Kidney epithelial cell (primary cell): ENCODE measurements around the gene PMIS2. TPM values are rescaled to one million over a fixed set of nuclear protein-coding genes. Genes with fewer than 3 reads are reported as not detected.
A peak's percentile ranks its signal among the peaks of the same experiment; 100 is the strongest.

Experiments
- DNase-seq: peaks from one replicate; pipeline ENCODE4 v3.0.0-alpha.2; 2010; ENCODE audit warnings: low read depth
- H3K27me3 ChIP-seq: 2 replicates; pipeline ENCODE4 v1.6.0; 2011; ENCODE audit warnings: low read length; ENCODE audit not compliant: control insufficient read depth, insufficient read depth
- H3K36me3 ChIP-seq: 2 replicates; pipeline ENCODE4 v1.5.1; 2011; ENCODE audit warnings: low read length; ENCODE audit not compliant: control insufficient read depth, insufficient read depth
- H3K4me3 ChIP-seq: 2 replicates; pipeline ENCODE4 v1.5.1; 2011; ENCODE audit warnings: low read depth, mild to moderate bottlenecking, control low read depth, low read length
- total RNA-seq: library from RNA; depleted of rRNA; stranded (reverse); fragments of >200 nt; gene quantifications from 2 replicates; pipeline ENCODE4 v1.2.3, GENCODE V29; 2015
- TF ChIP-seq, protein P1 (sequence below): IDR thresholded peaks from 2 replicates; pipeline ENCODE4 v1.5.1; 2011; ENCODE audit warnings: mild to moderate bottlenecking, moderate library complexity, low read length, control low read depth, inconsistent platforms; ENCODE audit not compliant: insufficient read depth, poor library complexity, severe bottlenecking

The PMIS2 gene
- total RNA-seq, 1 donor from 2014 or later, result not detected

GRCh38 chr19:35612559-35613321, 26.8 kb downstream of the PMIS2 start, which contains the start of gene HAUS5:
Gene HAUS5 (plus strand): TSS chr19:35612735. CDS start chr19:35612795, 60 bp downstream.
- H3K4me3 ChIP-seq, result peak within 1 kb of the TSS; percentile 78

DNA sequence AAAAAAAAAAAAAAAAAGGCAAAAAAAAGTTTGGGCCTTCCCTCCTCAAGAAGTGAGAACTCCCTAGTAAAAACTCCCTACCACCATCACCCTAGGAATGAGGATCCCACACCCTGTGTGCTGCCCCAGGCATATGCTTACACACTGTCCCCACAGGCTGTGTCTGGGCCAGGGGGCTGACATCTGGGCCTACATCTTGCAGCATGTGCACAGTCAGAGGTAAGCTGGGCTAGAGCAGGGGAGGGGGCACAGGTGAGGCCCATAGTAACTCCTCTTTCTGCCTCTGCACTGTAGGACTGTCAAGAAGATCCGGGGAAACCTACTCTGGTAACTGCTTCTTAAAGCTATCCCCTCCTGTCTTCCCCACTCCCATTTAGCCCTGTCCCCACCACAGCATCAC, 27.6 kb downstream of the PMIS2 start:
- no peak for DNase-seq
- Histone ChIP-seq H3K36me3 (no peaks in the 10 kb centered on the region), H3K27me3 (no peaks in the 10 kb centered on the region), H3K4me3 (no peak overlapping the region)
- TF ChIP-seq, protein P1, sequence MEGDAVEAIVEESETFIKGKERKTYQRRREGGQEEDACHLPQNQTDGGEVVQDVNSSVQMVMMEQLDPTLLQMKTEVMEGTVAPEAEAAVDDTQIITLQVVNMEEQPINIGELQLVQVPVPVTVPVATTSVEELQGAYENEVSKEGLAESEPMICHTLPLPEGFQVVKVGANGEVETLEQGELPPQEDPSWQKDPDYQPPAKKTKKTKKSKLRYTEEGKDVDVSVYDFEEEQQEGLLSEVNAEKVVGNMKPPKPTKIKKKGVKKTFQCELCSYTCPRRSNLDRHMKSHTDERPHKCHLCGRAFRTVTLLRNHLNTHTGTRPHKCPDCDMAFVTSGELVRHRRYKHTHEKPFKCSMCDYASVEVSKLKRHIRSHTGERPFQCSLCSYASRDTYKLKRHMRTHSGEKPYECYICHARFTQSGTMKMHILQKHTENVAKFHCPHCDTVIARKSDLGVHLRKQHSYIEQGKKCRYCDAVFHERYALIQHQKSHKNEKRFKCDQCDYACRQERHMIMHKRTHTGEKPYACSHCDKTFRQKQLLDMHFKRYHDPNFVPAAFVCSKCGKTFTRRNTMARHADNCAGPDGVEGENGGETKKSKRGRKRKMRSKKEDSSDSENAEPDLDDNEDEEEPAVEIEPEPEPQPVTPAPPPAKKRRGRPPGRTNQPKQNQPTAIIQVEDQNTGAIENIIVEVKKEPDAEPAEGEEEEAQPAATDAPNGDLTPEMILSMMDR, result no peak

More at GRCh38 chr19:35612559-35613321, 26.8 kb downstream of the PMIS2 start, which contains the start of gene HAUS5:
- TF ChIP-seq, protein P1, result no peak
- peak; percentile 50 for DNase-seq
- no peaks in the 10 kb centered on the region for H3K27me3 ChIP-seq
- H3K36me3 ChIP-seq, result no peaks in the 10 kb centered on the region

DNA sequence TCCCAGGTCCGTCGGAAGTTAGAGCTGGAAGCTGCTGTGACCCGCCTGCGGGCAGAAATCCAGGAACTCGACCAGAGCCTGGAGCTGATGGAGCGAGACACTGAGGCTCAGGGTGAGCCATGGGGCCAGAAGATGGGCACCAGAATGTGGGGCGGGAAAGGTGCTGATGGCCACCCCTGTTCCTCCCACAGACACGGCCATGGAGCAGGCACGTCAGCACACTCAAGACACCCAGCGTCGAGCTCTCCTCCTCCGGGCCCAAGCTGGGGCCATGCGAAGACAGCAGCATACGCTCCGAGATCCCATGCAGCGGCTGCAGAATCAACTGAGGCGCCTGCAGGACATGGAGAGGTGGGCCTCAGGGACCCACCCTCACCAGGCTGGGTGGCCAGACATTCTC, 29.1 kb downstream of the PMIS2 start:
- Histone ChIP-seq H3K27me3 (no peaks in the 10 kb centered on the region), H3K36me3 (no peaks in the 10 kb centered on the region), H3K4me3 (no peak overlapping the region)
- no peak for DNase-seq
- TF ChIP-seq, protein P1, result no peak

GRCh38 chr19:35618857-35619256, 32.9 kb downstream of the PMIS2 start:
- Histone ChIP-seq H3K4me3 (no peak overlapping the region), H3K36me3 (no peaks in the 10 kb centered on the region), H3K27me3 (no peaks in the 10 kb centered on the region)
- TF ChIP-seq, protein P1, result peak; percentile 23
- DNase-seq, result no peak

DNA sequence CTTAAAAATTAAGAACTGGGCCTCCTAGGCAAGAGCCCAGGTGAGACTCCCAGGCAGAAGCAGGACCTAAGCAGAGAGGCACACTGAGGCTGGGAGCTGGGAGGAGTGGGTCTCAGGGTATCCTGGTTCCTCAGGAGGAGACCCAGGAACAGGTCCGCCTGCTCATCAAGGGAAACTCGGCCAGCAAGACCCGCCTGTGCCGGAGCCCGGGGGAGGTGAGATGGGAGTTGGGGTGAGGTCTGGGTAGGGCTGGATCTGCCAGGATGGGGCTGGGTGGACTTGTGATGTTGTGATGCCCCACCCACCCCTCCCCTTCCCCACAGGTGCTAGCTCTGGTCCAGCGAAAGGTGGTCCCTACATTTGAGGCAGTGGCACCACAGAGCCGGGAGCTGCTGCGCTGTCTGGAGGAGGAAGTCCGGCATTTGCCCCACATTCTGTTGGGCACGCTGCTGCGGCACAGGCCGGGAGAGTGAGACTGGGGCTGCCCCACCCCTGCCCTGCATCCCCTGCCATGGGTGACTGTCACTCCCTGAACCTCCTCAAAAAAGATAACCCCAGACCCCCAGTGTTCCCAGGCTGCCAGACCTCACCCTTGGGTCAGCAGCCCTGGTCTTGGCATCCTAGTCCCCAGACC, 33.4 kb downstream of the PMIS2 start:
- TF ChIP-seq, protein P1, result no peak
- Histone ChIP-seq H3K27me3 (no peaks in the 10 kb centered on the region), H3K36me3 (no peaks in the 10 kb centered on the region), H3K4me3 (no peak overlapping the region)
- no peak for DNase-seq
